HG03108 (cell line): Measurements from ENCODE around the gene JAKMIP1.

ENCODE experiments used
- ATAC-seq: cut with Tn5 transposase; IDR thresholded peaks from one replicate; pipeline ENCODE4 v1.9.1; 2021; ENCODE audit warnings: moderate library complexity; ENCODE audit not compliant: unreplicated experiment

Gene JAKMIP1

GRCh38 chr4:6047130-6047673, 153.1 kb downstream of the JAKMIP1 start:
- no peak for ATAC-seq

GRCh38 chr4:6046526-6047129, 153.7 kb downstream of the JAKMIP1 start:
- ATAC-seq: no peak

GRCh38 chr4:6044805-6045204, 155.5 kb downstream of the JAKMIP1 start:
- no peak for ATAC-seq

GRCh38 chr4:6044276-6044675, 156.1 kb downstream of the JAKMIP1 start:
- ATAC-seq: no peak

GRCh38 chr4:6043843-6044242, 156.5 kb downstream of the JAKMIP1 start:
- no peak for ATAC-seq

- ATAC-seq: no peak
Measured at GRCh38 chr4:6043188-6043587, 157.2 kb downstream of the JAKMIP1 start.

GRCh38 chr4:6042293-6043063, 157.9 kb downstream of the JAKMIP1 start:
- no peak for ATAC-seq

- no peak for ATAC-seq
Measured at GRCh38 chr4:6041800-6042199, 158.5 kb downstream of the JAKMIP1 start.

GRCh38 chr4:6038711-6039110, 161.6 kb downstream of the JAKMIP1 start:
- ATAC-seq: no peak

GRCh38 chr4:6035786-6036185, 164.6 kb downstream of the JAKMIP1 start:
- no peak for ATAC-seq

- no peak for ATAC-seq
Measured at GRCh38 chr4:6033381-6033780, 167.0 kb downstream of the JAKMIP1 start.

- ATAC-seq: no peak
Measured at GRCh38 chr4:6032249-6033244, 167.8 kb downstream of the JAKMIP1 start.

GRCh38 chr4:6031846-6032245, 168.5 kb downstream of the JAKMIP1 start:
- no peak for ATAC-seq

GRCh38 chr4:6030679-6031078, 169.7 kb downstream of the JAKMIP1 start:
- ATAC-seq: no peak

- ATAC-seq: no peak
Measured at GRCh38 chr4:6029254-6029653, 171.1 kb downstream of the JAKMIP1 start.

- no peak for ATAC-seq
Measured at GRCh38 chr4:6028168-6028567, 172.2 kb downstream of the JAKMIP1 start.

- ATAC-seq: no peak
Measured at GRCh38 chr4:6027392-6027791, 173.0 kb downstream of the JAKMIP1 start.

GRCh38 chr4:6024313-6024960, 175.9 kb downstream of the JAKMIP1 start:
- ATAC-seq: no peak

- no peak for ATAC-seq
Measured at GRCh38 chr4:6023731-6024130, 176.6 kb downstream of the JAKMIP1 start.

GRCh38 chr4:6022607-6023288, 177.6 kb downstream of the JAKMIP1 start:
- no peak for ATAC-seq
